ENCODE results near the gene CYP4F22.

The CYP4F22 gene

GRCh38 chr19:15536350-15536749, 28.0 kb downstream of the CYP4F22 start:
- DNase-seq (ENCODE audit: low spot score) = no peak

GRCh38 chr19:15538774-15539173, 30.4 kb downstream of the CYP4F22 start:
- DNase-seq (ENCODE audit: low spot score) = no peak

GRCh38 chr19:15539638-15540037, 31.3 kb downstream of the CYP4F22 start:
- no peak for DNase-seq (ENCODE audit: low spot score)

GRCh38 chr19:15540435-15540834, 32.1 kb downstream of the CYP4F22 start:
- DNase-seq (ENCODE audit: low spot score) = no peak

- no peak for DNase-seq (ENCODE audit: low spot score)
Observed at GRCh38 chr19:15544283-15544682, 36.0 kb downstream of the CYP4F22 start.

- no peak for DNase-seq (ENCODE audit: low spot score)
Observed at GRCh38 chr19:15544970-15545369, 36.6 kb downstream of the CYP4F22 start.

GRCh38 chr19:15548648-15549047, 40.3 kb downstream of the CYP4F22 start:
- no peak for DNase-seq (ENCODE audit: low spot score)

- no peak for DNase-seq (ENCODE audit: low spot score)
Observed at GRCh38 chr19:15549581-15549980, 41.3 kb downstream of the CYP4F22 start.

GRCh38 chr19:15550273-15550672, 41.9 kb downstream of the CYP4F22 start:
- DNase-seq (ENCODE audit: low spot score) = no peak

GRCh38 chr19:15550929-15551292, 42.6 kb downstream of the CYP4F22 start:
- DNase-seq (ENCODE audit: low spot score) = no peak

- peak; percentile 18 for DNase-seq (ENCODE audit: low spot score)
Observed at GRCh38 chr19:15551293-15552004, 43.1 kb downstream of the CYP4F22 start.

GRCh38 chr19:15555021-15555420, 46.7 kb downstream of the CYP4F22 start:
- DNase-seq (ENCODE audit: low spot score) = no peak

GRCh38 chr19:15555759-15556633, 47.7 kb downstream of the CYP4F22 start:
- peak; percentile 89 for DNase-seq (ENCODE audit: low spot score)

GRCh38 chr19:15556634-15557181, 48.4 kb downstream of the CYP4F22 start:
- DNase-seq (ENCODE audit: low spot score) = no peak

- no peak for DNase-seq (ENCODE audit: low spot score)
Observed at GRCh38 chr19:15557223-15557622, 48.9 kb downstream of the CYP4F22 start.

GRCh38 chr19:15562145-15562544, 53.8 kb downstream of the CYP4F22 start:
- no peak for DNase-seq (ENCODE audit: low spot score)

- peak; percentile 29 for DNase-seq (ENCODE audit: low spot score)
Observed at GRCh38 chr19:15562861-15563260, 54.5 kb downstream of the CYP4F22 start.

GRCh38 chr19:15563325-15563794, 55.0 kb downstream of the CYP4F22 start:
- DNase-seq (ENCODE audit: low spot score) = peak; percentile 43

GRCh38 chr19:15563931-15564330, 55.6 kb downstream of the CYP4F22 start:
- no peak for DNase-seq (ENCODE audit: low spot score)

- no peak for DNase-seq (ENCODE audit: low spot score)
Observed at GRCh38 chr19:15564534-15565168, 56.3 kb downstream of the CYP4F22 start.

GRCh38 chr19:15570420-15570819, 62.1 kb downstream of the CYP4F22 start:
- no peak for DNase-seq (ENCODE audit: low spot score)

GRCh38 chr19:15575406-15575805, 67.1 kb downstream of the CYP4F22 start:
- no peak for DNase-seq (ENCODE audit: low spot score)
